ENCODE results near the gene FADS3. TPM values are rescaled to one million over a fixed set of nuclear protein-coding genes. Genes with fewer than 3 reads are reported as not detected.
A peak's percentile ranks its signal among the peaks of the same experiment; 100 is the strongest.

Gene FADS3
- total RNA-seq, 1 donor from 2014 or later = 135 TPM

GRCh38 chr11:61896665-61897386 is 5.5 kb upstream of the FADS3 start:
- POLR2A ChIA-PET = interaction anchor here (1.0 to 1.4 kb wide), 2 partner anchors 69 to 212 kb away, joined by 3 to 5 read pairs; no protein-coding TSS in a partner anchor
- CTCF ChIA-PET = interaction anchor here (1.0 to 16.5 kb wide), 14 partner anchors 13 to 226 kb away, joined by 3 to 298 read pairs (median 6); partner anchors contain the start of gene INCENP
- Mint-ChIP-seq H3K36me3 (ENCODE audit: low read depth) (no peaks in the 10 kb centered on the region), H3K27me3 (no peaks in the 10 kb centered on the region), H3K4me1 (peaks cover 35% of the 10 kb centered on the region), H3K4me3 (no peak overlapping the region), H3K9me3 (no peaks in the 10 kb centered on the region), H3K27ac (peak overlapping the region; percentile 65)
- no peak for TF ChIP-seq CTCF (IDR thresholded peaks at IDR 0.05)
- DNase-seq = no peak
- no peak for ATAC-seq (ENCODE audit: low read depth)
- intact Hi-C loops (cut with micrococcal nuclease) = loop anchor here (1.0 kb wide), 1 partner anchor 211 kb away; no protein-coding TSS in a partner anchor

- Mint-ChIP-seq H3K36me3 (ENCODE audit: low read depth) (peaks cover 2% of the 10 kb centered on the region), H3K9me3 (no peaks in the 10 kb centered on the region), H3K27ac (peak overlapping the region; percentile 65), H3K27me3 (no peaks in the 10 kb centered on the region), H3K4me1 (peaks cover 38% of the 10 kb centered on the region), H3K4me3 (no peak overlapping the region)
- no peak for ATAC-seq (ENCODE audit: low read depth)
- ChIA-PET CTCF (interaction anchor here (1.4 to 16.5 kb wide), 6 partner anchors 13 to 227 kb away, joined by 3 to 298 read pairs (median 36); partner anchors contain the start of gene INCENP), POLR2A (interaction anchor here (0.7 kb wide), 1 partner anchor 83 kb away, joined by 3 read pairs; no protein-coding TSS in a partner anchor)
- no peak for DNase-seq
- intact Hi-C loops (cut with micrococcal nuclease) = no loop called here
- no peak for TF ChIP-seq CTCF (IDR thresholded peaks at IDR 0.05)
Observed at GRCh38 chr11:61895718-61896059, 4.3 kb upstream of the FADS3 start.

GRCh38 chr11:61895046-61895717 is 3.8 kb upstream of the FADS3 start:
- ATAC-seq (ENCODE audit: low read depth) = no peak
- no peaks in the 10 kb centered on the region for H3K9me3 Mint-ChIP-seq
- H3K4me3 Mint-ChIP-seq = no peak overlapping the region
- ChIA-PET POLR2A (interaction anchor here (0.7 kb wide), 2 partner anchors 66 to 83 kb away, joined by 3 read pairs; no protein-coding TSS in a partner anchor), CTCF (interaction anchor here (1.4 to 16.5 kb wide), 4 partner anchors 13 to 212 kb away, joined by 5 to 298 read pairs (median 78); no protein-coding TSS in a partner anchor)
- peaks cover 43% of the 10 kb centered on the region for H3K4me1 Mint-ChIP-seq
- no peaks in the 10 kb centered on the region for H3K27me3 Mint-ChIP-seq
- no peak for DNase-seq
- intact Hi-C loops (cut with micrococcal nuclease) = no loop called here
- H3K36me3 Mint-ChIP-seq (ENCODE audit: low read depth) = peaks cover 2% of the 10 kb centered on the region
- no peak for TF ChIP-seq CTCF (IDR thresholded peaks at IDR 0.05)
- H3K27ac Mint-ChIP-seq = no peak overlapping the region

GRCh38 chr11:61893981-61894380 is 2.6 kb upstream of the FADS3 start:
- H3K9me3 Mint-ChIP-seq = no peaks in the 10 kb centered on the region
- H3K27ac Mint-ChIP-seq = peak overlapping the region; percentile 54
- DNase-seq (no peak), ATAC-seq (ENCODE audit: low read depth) (no peak)
- no peak for TF ChIP-seq CTCF (IDR thresholded peaks at IDR 0.05)
- intact Hi-C loops (cut with micrococcal nuclease) = loop anchor here (5.0 kb wide), 2 partner anchors 77 to 228 kb away; partner anchors contain the start of genes FADS1 and INCENP
- H3K4me1 Mint-ChIP-seq = peaks cover 45% of the 10 kb centered on the region
- peaks cover 2% of the 10 kb centered on the region for H3K36me3 Mint-ChIP-seq (ENCODE audit: low read depth)
- H3K27me3 Mint-ChIP-seq = no peaks in the 10 kb centered on the region
- CTCF ChIA-PET = interaction anchor here (1.1 to 16.5 kb wide), 2 partner anchors 186 to 214 kb away, joined by 3 to 298 read pairs; no protein-coding TSS in a partner anchor
- POLR2A ChIA-PET = interaction anchor here (0.6 to 3.9 kb wide), 2 partner anchors 14 to 101 kb away, joined by 3 to 63 read pairs; partner anchors contain the start of genes FEN1 and TMEM258
- no peak overlapping the region for H3K4me3 Mint-ChIP-seq

Measured in activated B cell treated with CpG ODN at 0.5 μM for 24 hours (primary cell).